HCT116 (cell line): ENCODE measurements around the gene C5orf58. TPM values are rescaled to one million over a fixed set of nuclear protein-coding genes. Genes with fewer than 3 reads are reported as not detected.

ENCODE experiments used
- ATAC-seq: fragments of 200-7000 bp; cut with Tn5 transposase; 2 replicates; pipeline ENCODE4 v1.9.1; 2020; ENCODE audit warnings: mild to moderate bottlenecking, moderate library complexity
- BruUV-seq: library from RNA; stranded (reverse); fragments of 400-500 nt; replicated peaks from 2 replicates; lab custom pipeline; 2021; lab: Mats Ljungman, UMichigan
- CTCF ChIA-PET: fragments of 300-600 bp; sonication (Branson Sonifier 250); formaldehyde crosslinking; loops from one replicate; lab custom pipeline; 2021; ENCODE audit warnings: antibody characterized with exemption; lab: Charles Lee
- POLR2A ChIA-PET: fragments of 300-600, 350-600 bp; sonication (Branson Sonifier 250); formaldehyde crosslinking; loops from one replicate; lab custom pipeline; 2021; ENCODE audit warnings: antibody characterized with exemption; lab: Charles Lee
- RAD21 ChIA-PET, 2 experiments: fragments of 300-600 bp; sonication (Branson Sonifier 250); formaldehyde crosslinking; loops; one replicate each; lab custom pipeline; 2023; ENCODE audit warnings: low total read pairs in 2 of 2; ENCODE audit not compliant: uncharacterized antibody in 2 of 2, unreplicated experiment in 2 of 2, low non-redundant PET in 1 of 2; lab: Charles Lee
- DNase-seq: peaks from one replicate; pipeline ENCODE4 v3.0.0-alpha.2; 2010; ENCODE audit warnings: low read depth, low spot score
- H2AFZ ChIP-seq: fragments of 200-600 bp; shearing (Covaris generic), sonication (generic); 2 replicates; pipeline ENCODE4 v1.6.1; 2017; ENCODE audit warnings: low read depth, mixed run types, mixed read lengths, antibody characterized with exemption, low read length; ENCODE audit not compliant: poor library complexity, severe bottlenecking
- H3K27ac ChIP-seq: 2 replicates; pipeline ENCODE4 v1.5.1; 2012; ENCODE audit warnings: low read depth, low read length
- H3K27me3 ChIP-seq: fragments of 200-600 bp; sonication (generic); 2 replicates; pipeline ENCODE4 v1.6.1; 2016; ENCODE audit warnings: mixed run types, low read length, mixed read lengths; ENCODE audit not compliant: insufficient read depth
- H3K36me3 ChIP-seq, 2 experiments: fragments of 200-500 bp in 1 of 2; fragments of 200-600 bp in 1 of 2; sonication (Bioruptor generic) in 1 of 2; sonication (generic) in 1 of 2; 2 replicates each; pipeline versions ENCODE4 v1.5.1 to v1.6.1; 2014 to 2016; ENCODE audit warnings: low read length in 2 of 2, inconsistent platforms in 1 of 2, mixed read lengths in 1 of 2, mixed run types in 1 of 2; ENCODE audit not compliant: insufficient read depth in 2 of 2, control insufficient read depth in 1 of 2
- H3K4me1 ChIP-seq, 2 experiments: fragments of 200-600 bp in 1 of 2; sonication (generic) in 1 of 2; 2 replicates each; pipeline versions ENCODE4 v1.5.1 to v1.6.1; 2012 to 2017; ENCODE audit warnings: low read length in 2 of 2, inconsistent platforms in 1 of 2, mild to moderate bottlenecking in 1 of 2, mixed read lengths in 1 of 2, mixed run types in 1 of 2, moderate library complexity in 1 of 2; ENCODE audit not compliant: insufficient read depth in 2 of 2, control insufficient read depth in 1 of 2
- H3K4me2 ChIP-seq: fragments of 200-600 bp; sonication (generic); 2 replicates; pipeline ENCODE4 v1.6.1; 2017; ENCODE audit warnings: mixed run types, low read length, mixed read lengths
- H3K4me3 ChIP-seq, 2 experiments: fragments of 200-600 bp in 1 of 2; sonication (generic) in 1 of 2; replicated peaks in 1 of 2; 2 replicates each; pipeline ENCODE4 v1.5.1; 2011 to 2016; ENCODE audit warnings: low read length in 2 of 2, control low read depth in 1 of 2, low read depth in 1 of 2, mild to moderate bottlenecking in 1 of 2, mixed read lengths in 1 of 2, mixed run types in 1 of 2
- H3K79me2 ChIP-seq: fragments of 200-600 bp; sonication (generic); 2 replicates; pipeline ENCODE4 v1.6.1; 2017; ENCODE audit warnings: mild to moderate bottlenecking, mixed run types, low read length, moderate library complexity, mixed read lengths; ENCODE audit not compliant: insufficient read depth
- H3K9ac ChIP-seq: fragments of 200-600 bp; sonication (generic); 2 replicates; pipeline ENCODE4 v1.6.1; 2016; ENCODE audit warnings: low read length, mixed read lengths
- H3K9me2 ChIP-seq: fragments of 200-600 bp; sonication (generic), shearing (Covaris generic); 2 replicates; pipeline ENCODE4 v1.6.1; 2017; ENCODE audit warnings: mixed run types, mild to moderate bottlenecking, moderate library complexity; ENCODE audit not compliant: insufficient read depth
- H3K9me3 ChIP-seq, 2 experiments: fragments of 200-500 bp in 1 of 2; fragments of 200-600 bp in 1 of 2; sonication (Bioruptor generic) in 1 of 2; sonication (generic) in 1 of 2; 2 replicates each; pipeline ENCODE4 v1.6.1; 2014 to 2017; ENCODE audit warnings: low read length in 2 of 2, mixed read lengths in 2 of 2, inconsistent platforms in 1 of 2, low read depth in 1 of 2, mild to moderate bottlenecking in 1 of 2, mixed run types in 1 of 2, moderate library complexity in 1 of 2; ENCODE audit not compliant: control insufficient read depth in 1 of 2, insufficient read depth in 1 of 2
- H4K20me1 ChIP-seq: fragments of 200-600 bp; sonication (generic), shearing (Covaris generic); 2 replicates; pipeline ENCODE4 v1.6.1; 2017; ENCODE audit warnings: mixed run types, mild to moderate bottlenecking, moderate library complexity; ENCODE audit not compliant: insufficient read depth
- POLR2A ChIP-seq: IDR thresholded peaks from 2 replicates; pipeline ENCODE4 v1.7.0; 2011; ENCODE audit warnings: borderline replicate concordance; ENCODE audit not compliant: insufficient read depth, insufficient read length; ENCODE audit errors: extremely low read depth
- POLR2AphosphoS5 ChIP-seq: IDR thresholded peaks from 2 replicates; pipeline ENCODE4 v1.6.1; 2011; ENCODE audit warnings: mild to moderate bottlenecking, low read depth, low read length, moderate library complexity
- SRF ChIP-seq: IDR thresholded peaks from 2 replicates; pipeline ENCODE4 v1.6.1; 2012; ENCODE audit warnings: low read depth
- ZFX ChIP-seq: fragments of 450-650 bp; IDR thresholded peaks from 2 replicates; pipeline ENCODE4 v1.6.1; 2017
- ZNF274 ChIP-seq: fragments of 200-500 bp; sonication (Bioruptor generic); IDR thresholded peaks from 2 replicates; pipeline ENCODE4 v1.6.1; 2014; ENCODE audit warnings: mild to moderate bottlenecking, low read depth, low read length, inconsistent platforms
- intact Hi-C: fragments of 100-400 bp; cut with micrococcal nuclease; formaldehyde crosslinking; loops from 2 replicates; pipeline ENCODE4 v1.10.0; 2022
- total RNA-seq: library from RNA; stranded (reverse); gene quantifications from one replicate; pipeline ENCODE4 v1.2.1, GENCODE V29; 2021; ENCODE audit not compliant: unreplicated experiment
- TF ChIP-seq, protein P1 (sequence below): IDR thresholded peaks from 2 replicates; pipeline ENCODE4 v1.6.1; 2012; ENCODE audit warnings: low read depth

The C5orf58 gene
- total RNA-seq, 1 experiment from 2014 or later = not detected

DNA sequence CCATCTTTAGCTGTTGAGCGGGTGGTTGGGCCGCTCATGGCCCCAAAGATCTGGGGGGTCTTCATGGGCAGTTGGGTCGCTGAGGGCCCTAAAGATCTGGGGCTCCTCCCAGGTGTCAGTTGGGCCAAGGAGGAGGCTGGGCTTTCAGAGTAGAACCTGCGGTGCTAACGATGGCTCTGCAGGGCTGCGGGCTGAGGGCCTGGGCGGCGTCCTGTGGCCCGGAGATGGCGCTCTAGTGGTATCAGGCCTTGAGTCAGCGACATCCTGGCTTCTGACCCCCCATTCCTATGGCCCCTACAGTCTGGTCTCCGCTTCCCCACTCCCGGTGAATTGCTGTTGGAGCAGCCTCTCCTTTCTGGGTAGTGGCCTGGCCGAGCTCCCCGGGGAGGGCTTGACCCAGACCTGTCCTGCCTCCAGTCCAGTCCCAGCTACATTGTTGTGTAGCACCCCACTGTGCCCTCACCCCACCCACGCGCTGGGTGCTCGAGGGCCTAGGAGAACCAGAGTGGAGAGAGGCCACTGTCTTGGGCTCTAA, 640 bp downstream of the C5orf58 start (continued):
- TF ChIP-seq, protein P1, sequence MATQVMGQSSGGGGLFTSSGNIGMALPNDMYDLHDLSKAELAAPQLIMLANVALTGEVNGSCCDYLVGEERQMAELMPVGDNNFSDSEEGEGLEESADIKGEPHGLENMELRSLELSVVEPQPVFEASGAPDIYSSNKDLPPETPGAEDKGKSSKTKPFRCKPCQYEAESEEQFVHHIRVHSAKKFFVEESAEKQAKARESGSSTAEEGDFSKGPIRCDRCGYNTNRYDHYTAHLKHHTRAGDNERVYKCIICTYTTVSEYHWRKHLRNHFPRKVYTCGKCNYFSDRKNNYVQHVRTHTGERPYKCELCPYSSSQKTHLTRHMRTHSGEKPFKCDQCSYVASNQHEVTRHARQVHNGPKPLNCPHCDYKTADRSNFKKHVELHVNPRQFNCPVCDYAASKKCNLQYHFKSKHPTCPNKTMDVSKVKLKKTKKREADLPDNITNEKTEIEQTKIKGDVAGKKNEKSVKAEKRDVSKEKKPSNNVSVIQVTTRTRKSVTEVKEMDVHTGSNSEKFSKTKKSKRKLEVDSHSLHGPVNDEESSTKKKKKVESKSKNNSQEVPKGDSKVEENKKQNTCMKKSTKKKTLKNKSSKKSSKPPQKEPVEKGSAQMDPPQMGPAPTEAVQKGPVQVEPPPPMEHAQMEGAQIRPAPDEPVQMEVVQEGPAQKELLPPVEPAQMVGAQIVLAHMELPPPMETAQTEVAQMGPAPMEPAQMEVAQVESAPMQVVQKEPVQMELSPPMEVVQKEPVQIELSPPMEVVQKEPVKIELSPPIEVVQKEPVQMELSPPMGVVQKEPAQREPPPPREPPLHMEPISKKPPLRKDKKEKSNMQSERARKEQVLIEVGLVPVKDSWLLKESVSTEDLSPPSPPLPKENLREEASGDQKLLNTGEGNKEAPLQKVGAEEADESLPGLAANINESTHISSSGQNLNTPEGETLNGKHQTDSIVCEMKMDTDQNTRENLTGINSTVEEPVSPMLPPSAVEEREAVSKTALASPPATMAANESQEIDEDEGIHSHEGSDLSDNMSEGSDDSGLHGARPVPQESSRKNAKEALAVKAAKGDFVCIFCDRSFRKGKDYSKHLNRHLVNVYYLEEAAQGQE = no peak
- no peak for TF ChIP-seq POLR2AphosphoS5

DNA sequence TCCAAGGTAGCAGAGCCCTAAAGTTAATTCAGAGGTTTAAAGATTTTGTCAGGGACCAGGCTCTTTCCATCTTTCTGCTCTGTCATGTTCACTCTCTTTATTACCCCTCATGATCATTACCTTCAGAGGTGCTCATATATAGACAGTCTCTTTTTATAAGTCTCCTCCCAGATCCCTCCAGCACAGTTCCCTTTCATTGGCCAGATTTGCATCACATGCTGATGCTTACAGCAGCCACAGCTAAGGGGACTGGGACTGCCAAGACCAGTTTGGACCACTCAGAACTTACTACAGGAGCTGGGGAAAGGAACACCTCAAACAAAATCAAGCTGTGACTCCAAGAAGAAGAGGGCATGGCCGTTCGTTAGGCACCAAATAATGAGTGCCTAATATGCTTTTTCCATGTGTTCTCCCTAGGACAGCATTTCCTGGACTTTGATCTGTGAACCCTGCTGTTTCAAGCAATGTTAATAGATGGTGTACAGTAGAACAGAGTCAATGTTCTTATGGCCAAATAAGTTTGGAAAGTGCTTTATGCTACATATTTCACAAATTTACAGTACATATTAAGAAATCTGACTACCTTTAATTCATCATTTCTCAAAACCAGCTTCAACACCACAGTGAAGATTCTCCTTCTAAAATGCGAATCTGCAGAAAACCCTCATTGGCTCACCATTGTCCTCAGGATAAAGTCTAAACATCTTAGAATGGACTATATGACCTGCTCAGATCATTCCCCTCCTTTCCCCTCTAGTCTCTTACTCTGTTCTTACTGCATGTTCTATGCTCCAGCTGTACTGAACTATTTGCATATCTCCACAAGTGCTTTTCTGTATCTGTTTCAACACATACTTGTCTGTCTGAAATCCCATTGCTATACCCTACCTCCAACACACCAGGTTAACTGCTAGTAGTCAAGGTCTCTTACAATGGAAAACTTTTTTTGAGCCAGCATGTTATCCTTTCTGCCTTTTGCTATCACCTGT, 3.4 kb downstream of the C5orf58 start:
- no peak for TF ChIP-seq SRF
- no peak for TF ChIP-seq ZFX
- TF ChIP-seq POLR2AphosphoS5 = no peak
- TF ChIP-seq POLR2A = no peak
- TF ChIP-seq ZNF274 = no peak
- H3K9me2 ChIP-seq = no peaks in the 10 kb centered on the region
- CTCF ChIA-PET = interaction anchor here (0.7 to 2.8 kb wide), 2 partner anchors 10 to 18 kb away, joined by 4 to 11 read pairs; no protein-coding TSS in a partner anchor
- no peaks in the 10 kb centered on the region for H3K79me2 ChIP-seq
- no peak overlapping the region for H2AFZ ChIP-seq
- H4K20me1 ChIP-seq = no peaks in the 10 kb centered on the region
- H3K9me3 ChIP-seq = no peaks in the 10 kb centered on the region
- H3K4me1 ChIP-seq = no peaks in the 10 kb centered on the region
- no peak overlapping the region for H3K4me2 ChIP-seq
- DNase-seq (no peak), ATAC-seq (no peak)
- no peak overlapping the region for H3K9ac ChIP-seq
- no TSS peak for BruUV-seq
- POLR2A ChIA-PET = no interaction called here
- RAD21 ChIA-PET = no interaction called here
- H3K27ac ChIP-seq = no peak overlapping the region
- peaks cover 34% of the 10 kb centered on the region for H3K27me3 ChIP-seq
- intact Hi-C loops = no loop called here
- H3K36me3 ChIP-seq = no peaks in the 10 kb centered on the region
- no peak overlapping the region for H3K4me3 ChIP-seq
